IPS DF 19.7 (cell line): ENCODE results near the gene GRIN1.

Source experiments
- DNase-seq: peaks from one replicate; pipeline ENCODE4 v3.0.0-alpha.2; 2013; ENCODE audit warnings: low read depth, low spot score

Gene GRIN1

GRCh38 chr9:137148242-137148641 is 9.3 kb downstream of the GRIN1 start:
- DNase-seq: no peak

- DNase-seq: no peak
Observed at GRCh38 chr9:137148661-137149060, 9.7 kb downstream of the GRIN1 start.

GRCh38 chr9:137149363-137149762 is 10.4 kb downstream of the GRIN1 start:
- DNase-seq: no peak

GRCh38 chr9:137149942-137150616 is 11.1 kb downstream of the GRIN1 start:
- no peak for DNase-seq

- DNase-seq: no peak
Observed at GRCh38 chr9:137150617-137151457, 11.9 kb downstream of the GRIN1 start.

- no peak for DNase-seq
Observed at GRCh38 chr9:137152844-137153405, 14.0 kb downstream of the GRIN1 start.

GRCh38 chr9:137156567-137157375 is 17.8 kb downstream of the GRIN1 start:
- no peak for DNase-seq

GRCh38 chr9:137157618-137158415 is 18.9 kb downstream of the GRIN1 start:
- no peak for DNase-seq

GRCh38 chr9:137158625-137159024 is 19.7 kb downstream of the GRIN1 start:
- no peak for DNase-seq

GRCh38 chr9:137159105-137160053 is 20.4 kb downstream of the GRIN1 start:
- DNase-seq: no peak

- no peak for DNase-seq
Observed at GRCh38 chr9:137160054-137160425, 21.1 kb downstream of the GRIN1 start.

- DNase-seq: no peak
Observed at GRCh38 chr9:137160716-137161557, 22.0 kb downstream of the GRIN1 start.

- DNase-seq: no peak
Observed at GRCh38 chr9:137161558-137162486, 22.9 kb downstream of the GRIN1 start.

GRCh38 chr9:137162505-137163364 is 23.8 kb downstream of the GRIN1 start:
- DNase-seq: no peak

- DNase-seq: no peak
Observed at GRCh38 chr9:137163365-137163715, 24.4 kb downstream of the GRIN1 start.

GRCh38 chr9:137163805-137164204 is 24.9 kb downstream of the GRIN1 start:
- DNase-seq: no peak
